Pancreas (tissue), 10 donors: ENCODE results near the gene CDC42EP5. TPM values are rescaled to one million over a fixed set of nuclear protein-coding genes. Genes with fewer than 3 reads are reported as not detected.

Experiments used
- ATAC-seq, 4 donors: fragments of 200-7000 bp; cut with Tn5 transposase; one replicate each; pipeline versions ENCODE4 v1.8.0 to v1.9.1; 2020; ENCODE audit warnings: mild to moderate bottlenecking in 4 of 4, moderate library complexity in 4 of 4
- DNase-seq, 6 donors: peaks; one replicate each; pipeline ENCODE4 v3.0.0-alpha.2; 2020
- FAIRE-seq: peaks from 2 replicates; lab custom pipeline; 2012; peaks lifted over from hg19 to GRCh38; lab: Jason Lieb, UNC
- H3K27ac ChIP-seq, 4 donors: fragments of 200-600 bp; sonication (generic); 1 replicate in 3 of 4; 2 replicates in 1 of 4; pipeline versions ENCODE4 v1.5.0 to v1.8.0; 2020
- H3K27me3 ChIP-seq, 4 donors: fragments of 200-600 bp; one replicate each; pipeline ENCODE4 v1.8.0; 2021
- H3K36me3 ChIP-seq, 3 donors: fragments of 200-600 bp; sonication (generic) in 1 of 3; one replicate each; pipeline versions ENCODE4 v1.5.0 to v1.8.0; 2020 to 2021
- H3K4me1 ChIP-seq, 3 donors: fragments of 200-600 bp; one replicate each; pipeline ENCODE4 v1.8.0; 2021
- H3K4me3 ChIP-seq, 4 donors: fragments of 200-600 bp; sonication (generic) in 2 of 4; one replicate each; pipeline versions ENCODE4 v1.5.0 to v1.8.0; 2020 to 2021
- H3K9me3 ChIP-seq, 4 donors: fragments of 200-600 bp; one replicate each; pipeline ENCODE4 v1.8.0; 2021
- WGBS, 2 donors: extraction: QIAGEN DNeasy Blood & Tissue Kit; methylation state at CpG; one replicate each; pipeline ENCODE4 v1.1.7; 2013; 5-methylcytosine and 5-hydroxymethylcytosine counted together
- intact Hi-C, 3 donors: fragments of 100-400 bp; cut with DNase I; formaldehyde crosslinking; loops; one replicate each; pipeline versions ENCODE4 v1.11.1 to v1.14.2; 2022
- polyA plus RNA-seq, 2 donors: library from polyadenylated mRNA; stranded (reverse); fragments of 200-250 nt; gene quantifications; one replicate each; pipeline ENCODE4 v1.2.3, GENCODE V29; 2013
- total RNA-seq, 6 donors: library from RNA; stranded (reverse); fragmentation: NEBNext Ultra II Directional in 4 of 6; extraction: Animal tissue kit (Norgen Biotek cat#: 25700) in 4 of 6; gene quantifications; one replicate each; pipeline versions ENCODE4 v1.2.1 to v1.2.4, GENCODE V29; 2021 to 2023
- TF ChIP-seq, protein P1 (sequence below), 4 donors: fragments of 200-600 bp; sonication (generic) in 3 of 4; IDR thresholded peaks; one replicate each; pipeline versions ENCODE4 v1.5.0 to v1.8.0; 2021; ENCODE audit warnings: antibody characterized with exemption in 4 of 4
- donor health status: healthy with polysubstance abuse.
- donor health status: DM: no; HTN: no; CAD: no; lungs with moderate emphysema.
- donor health status: DM: no; HTN: no; CAD: no.
- donor health status: control.
- donor health status: control.
- donor health status: Bipolar disorder and iron deficiency.
- donor health status: DM: yes; HTN: yes; CAD: no.
- donor health status: DM: no; HTN: no; CAD: no.
- donor health status: DM: no; HTN: no; CAD: no.
- donor health status: DM: yes; HTN: yes; CAD: no.

CDC42EP5 gene
- total and polyA plus RNA-seq, 8 donors, result 7.5 to 48.0 (median 15.7) TPM

DNA sequence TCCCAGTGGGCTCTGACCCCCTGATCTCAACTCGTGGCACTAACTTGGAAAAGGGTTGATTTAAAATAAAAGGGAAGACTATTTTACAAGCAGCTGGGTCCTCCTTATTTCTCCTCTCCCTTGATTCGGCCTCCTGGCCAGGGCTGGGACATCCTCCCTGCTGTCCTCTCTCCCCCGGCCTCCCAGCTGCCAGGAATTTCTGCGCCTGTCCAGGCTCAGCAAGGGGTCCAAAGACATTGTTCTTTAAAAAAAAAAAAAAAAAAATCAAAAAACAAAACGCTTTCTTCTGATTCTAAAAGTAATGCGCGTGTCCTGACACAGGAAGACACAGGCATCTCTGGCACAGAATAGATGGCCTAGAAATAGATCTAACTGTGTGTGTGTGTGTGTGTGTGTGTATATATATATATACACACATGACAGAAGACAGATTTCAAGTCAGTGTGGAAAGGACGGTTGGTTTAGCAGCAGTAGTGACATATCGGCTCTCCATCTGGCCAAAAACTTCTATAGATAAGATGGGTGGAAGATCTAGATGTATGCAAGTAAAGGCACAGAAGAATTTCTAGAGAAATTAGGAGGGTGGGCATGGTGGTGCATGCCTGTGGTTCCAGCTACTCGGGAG is 36.4 kb downstream of the CDC42EP5 start:
- Histone ChIP-seq H3K36me3 (no peaks in the 10 kb centered on the region), H3K27ac (no peak overlapping the region), H3K9me3 (no peaks in the 10 kb centered on the region), H3K4me1 (peaks cover 19 to 25% (median 24%) of the 10 kb centered on the region in 3 donors), H3K4me3 (no peak overlapping the region), H3K27me3 (no peaks in the 10 kb centered on the region)
- WGBS, 2 donors, result 73 to 83% methylated on average over 10 of the region's 10 CpGs
- no peak for ATAC-seq
- TF ChIP-seq, protein P1, sequence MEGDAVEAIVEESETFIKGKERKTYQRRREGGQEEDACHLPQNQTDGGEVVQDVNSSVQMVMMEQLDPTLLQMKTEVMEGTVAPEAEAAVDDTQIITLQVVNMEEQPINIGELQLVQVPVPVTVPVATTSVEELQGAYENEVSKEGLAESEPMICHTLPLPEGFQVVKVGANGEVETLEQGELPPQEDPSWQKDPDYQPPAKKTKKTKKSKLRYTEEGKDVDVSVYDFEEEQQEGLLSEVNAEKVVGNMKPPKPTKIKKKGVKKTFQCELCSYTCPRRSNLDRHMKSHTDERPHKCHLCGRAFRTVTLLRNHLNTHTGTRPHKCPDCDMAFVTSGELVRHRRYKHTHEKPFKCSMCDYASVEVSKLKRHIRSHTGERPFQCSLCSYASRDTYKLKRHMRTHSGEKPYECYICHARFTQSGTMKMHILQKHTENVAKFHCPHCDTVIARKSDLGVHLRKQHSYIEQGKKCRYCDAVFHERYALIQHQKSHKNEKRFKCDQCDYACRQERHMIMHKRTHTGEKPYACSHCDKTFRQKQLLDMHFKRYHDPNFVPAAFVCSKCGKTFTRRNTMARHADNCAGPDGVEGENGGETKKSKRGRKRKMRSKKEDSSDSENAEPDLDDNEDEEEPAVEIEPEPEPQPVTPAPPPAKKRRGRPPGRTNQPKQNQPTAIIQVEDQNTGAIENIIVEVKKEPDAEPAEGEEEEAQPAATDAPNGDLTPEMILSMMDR (IDR thresholded peaks at IDR 0.05), result no peak
- no peak for DNase-seq
- no peak for FAIRE-seq
- intact Hi-C loops, result no loop called here

DNA sequence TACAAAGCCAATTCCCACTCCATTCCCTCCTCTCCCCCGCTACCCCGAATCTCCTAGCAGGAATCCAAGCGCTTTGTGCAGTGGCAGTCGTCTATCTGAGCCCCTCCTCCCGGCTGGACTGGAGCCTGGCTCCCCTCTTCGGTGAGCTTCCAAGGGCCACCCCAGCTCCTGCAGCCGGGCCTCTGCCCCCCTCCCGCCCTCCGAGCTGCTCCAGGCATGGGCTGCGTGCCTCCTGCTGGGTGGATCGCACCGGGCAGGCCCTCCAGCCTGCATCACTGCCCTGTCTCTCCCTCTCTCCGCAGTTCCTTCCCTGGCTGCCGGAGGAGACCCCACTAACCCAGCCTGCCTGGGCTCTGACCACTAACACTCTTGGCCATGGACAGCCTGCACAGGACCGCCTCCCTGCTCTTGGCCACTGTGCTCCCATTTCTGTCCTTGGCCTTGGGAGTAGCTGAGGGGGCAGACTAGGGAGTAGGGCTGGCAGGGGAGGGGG is 37.0 kb downstream of the CDC42EP5 start:
- peak in 1 of 6 donors; percentile 78 for DNase-seq
- ATAC-seq, result no peak
- FAIRE-seq, result no peak

DNA sequence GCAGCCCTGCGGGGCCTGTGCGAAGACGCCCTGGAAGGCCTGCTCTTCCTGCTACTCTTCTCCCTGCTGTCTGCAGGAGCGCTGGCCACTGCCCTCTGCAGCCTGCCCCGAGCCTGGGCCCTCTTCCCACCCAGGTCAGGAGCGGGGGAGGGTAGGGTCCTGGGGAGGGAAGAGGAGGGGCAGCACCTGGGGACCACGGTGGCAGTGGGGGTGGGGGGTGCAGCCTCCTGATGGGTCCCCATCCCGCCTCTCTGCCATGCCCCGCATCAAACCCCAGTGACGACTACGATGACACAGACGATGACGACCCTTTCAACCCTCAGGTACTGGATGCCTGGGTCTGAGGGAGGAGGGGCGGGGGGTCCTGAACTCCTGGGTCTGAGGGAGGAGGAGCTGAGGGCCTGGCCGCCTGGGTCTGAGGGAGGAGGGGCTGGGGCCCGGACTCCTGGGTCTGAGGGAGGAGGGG is 37.5 kb downstream of the CDC42EP5 start:
- no peak overlapping the region for H3K4me3 ChIP-seq
- peaks cover 23 to 32% (median 27%) of the 10 kb centered on the region in 3 donors for H3K4me1 ChIP-seq
- H3K9me3 ChIP-seq, result no peaks in the 10 kb centered on the region
- DNase-seq, result peak in 1 of 6 donors; percentile 79
- 65 to 70% methylated on average over 15 to 16 of the region's 16 CpGs for WGBS, 2 donors
- no peak overlapping the region for H3K27ac ChIP-seq
- TF ChIP-seq, protein P1 (IDR thresholded peaks at IDR 0.05), result no peak
- no peak for FAIRE-seq
- H3K36me3 ChIP-seq, result no peaks in the 10 kb centered on the region
- ATAC-seq, result no peak
- intact Hi-C loops, result no loop called here
- no peaks in the 10 kb centered on the region for H3K27me3 ChIP-seq

More for the DNA sequence above, 37.0 kb downstream of the CDC42EP5 start:
- Histone ChIP-seq H3K4me1 (peaks cover 26 to 32% (median 28%) of the 10 kb centered on the region in 3 donors), H3K9me3 (no peaks in the 10 kb centered on the region), H3K36me3 (no peaks in the 10 kb centered on the region), H3K27me3 (no peaks in the 10 kb centered on the region), H3K27ac (no peak overlapping the region), H3K4me3 (no peak overlapping the region)
- 69 to 74% methylated on average over 12 to 15 of the region's 15 CpGs for WGBS, 2 donors
- TF ChIP-seq, protein P1 (IDR thresholded peaks at IDR 0.05), result no peak
- intact Hi-C loops, result no loop called here

DNA sequence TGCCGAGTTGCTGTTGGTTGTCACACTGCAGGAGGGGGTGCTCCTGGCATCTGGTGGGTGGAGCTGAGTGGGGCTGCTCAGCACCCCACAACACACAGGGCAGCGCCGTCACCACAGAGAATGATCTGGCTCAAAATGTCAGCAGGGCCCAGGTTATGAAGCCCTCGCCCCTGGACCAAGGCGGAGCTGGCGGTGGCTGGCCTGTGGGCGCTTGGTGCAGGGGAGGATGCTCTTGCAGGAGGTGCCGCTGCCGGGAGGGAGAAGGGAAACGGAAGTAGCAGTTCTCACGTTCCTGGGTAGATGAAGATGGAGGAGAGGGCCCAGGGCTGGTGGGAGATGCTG is 38.3 kb downstream of the CDC42EP5 start:
- intact Hi-C loops, result no loop called here
- no peak overlapping the region for H3K4me3 ChIP-seq
- H3K9me3 ChIP-seq, result no peaks in the 10 kb centered on the region
- peaks cover 18 to 29% (median 28%) of the 10 kb centered on the region in 3 donors for H3K4me1 ChIP-seq
- H3K27ac ChIP-seq, result peak overlapping the region in 1 of 4 donors; percentile 1
- no peaks in the 10 kb centered on the region for H3K36me3 ChIP-seq
- FAIRE-seq, result no peak
- DNase-seq, result peak in 1 of 6 donors; percentile 72
- no peak for ATAC-seq
- H3K27me3 ChIP-seq, result no peaks in the 10 kb centered on the region
- WGBS, 2 donors, result 59 to 63% methylated on average over 11 of the region's 11 CpGs
- TF ChIP-seq, protein P1 (IDR thresholded peaks at IDR 0.05), result no peak
